ENCODE data around the gene GOSR2. TPM values are rescaled to one million over a fixed set of nuclear protein-coding genes. Genes with fewer than 3 reads are reported as not detected.

Gene GOSR2
- total and polyA plus RNA-seq, 2 donors (not counting 3 experiments of a cell fraction or from before 2014, with no cell fraction given) = 48.6 to 54.7 TPM

DNA sequence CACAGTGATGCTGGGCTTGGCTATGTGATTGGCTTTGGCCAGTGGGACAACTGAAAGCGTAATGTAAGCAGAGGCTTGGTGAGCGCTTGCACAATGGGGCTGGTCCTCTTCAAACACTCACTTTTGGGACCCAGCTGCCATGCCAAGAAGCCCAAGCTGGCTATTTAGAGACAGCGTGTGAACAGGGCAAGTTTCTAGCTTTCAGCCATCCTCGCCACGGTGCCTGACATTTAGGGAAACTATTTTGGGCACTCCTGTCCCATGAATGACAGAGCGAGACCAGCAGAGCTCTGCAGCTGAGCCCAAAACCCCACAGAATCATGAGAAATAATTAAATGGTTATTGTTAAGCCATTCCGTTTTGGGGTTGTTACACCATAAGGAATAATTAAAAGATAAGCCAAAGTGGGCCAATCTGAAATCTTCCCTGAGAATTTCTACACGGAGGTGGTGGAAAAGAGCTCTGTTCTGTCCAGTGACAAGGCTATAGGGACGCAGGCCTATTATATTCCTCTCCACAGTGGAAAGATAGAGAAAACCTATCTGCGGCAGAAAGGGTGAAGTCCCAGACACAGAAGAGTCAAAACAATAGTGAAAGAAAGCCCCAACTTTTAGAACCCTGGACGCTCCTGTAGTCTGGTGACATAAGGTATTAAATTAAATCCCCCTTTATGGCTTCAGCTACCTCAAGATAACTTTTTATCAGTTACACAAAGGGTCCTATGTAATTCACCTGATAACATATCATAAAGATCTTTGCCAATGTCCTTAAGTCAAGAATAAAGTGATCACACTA lies 66.9 kb downstream of the GOSR2 start:
- H3K27ac ChIP-seq (ENCODE audit: insufficient read depth, low read depth, low read length) = no peak overlapping the region
- no peaks in the 10 kb centered on the region for H3K79me2 ChIP-seq (ENCODE audit: control insufficient read depth, insufficient read depth, low read length)
- no peak overlapping the region for H2AFZ ChIP-seq (ENCODE audit: low read depth, low read length)
- intact Hi-C loops (cut with micrococcal nuclease) = no loop called here
- no peaks in the 10 kb centered on the region for H3K36me3 ChIP-seq (ENCODE audit: control insufficient read depth in 2 of 2, extremely low read depth in 1 of 2, insufficient read depth in 2 of 2, low read length in 2 of 2)
- dilution Hi-C loops (cut with MboI; ENCODE audit: extremely low pct_ligation_motif_present, low sequenced_read_pairs) = no loop called here
- no peak for FAIRE-seq
- CTCF ChIA-PET = interaction anchor here (1.0 to 1.1 kb wide), 2 partner anchors 47 to 147 kb away, joined by 3 to 4 read pairs; no protein-coding TSS in a partner anchor
- H3K4me2 ChIP-seq (ENCODE audit: insufficient read depth, low read length) = no peak overlapping the region
- H3K4me1 ChIP-seq (ENCODE audit: control insufficient read depth, extremely low read depth, insufficient read depth, low read length) = no peaks in the 10 kb centered on the region
- TF ChIP-seq POLR2A (IDR thresholded peaks at IDR 0.05; ENCODE audit: low read depth, low read length) (no peak), GATA2 (IDR thresholded peaks at IDR 0.05; ENCODE audit: insufficient read depth, insufficient read length, low read depth, low read length) (no peak), FOS (IDR thresholded peaks at IDR 0.05; ENCODE audit: borderline replicate concordance, insufficient read depth, low read length) (no peak), POLR2AphosphoS5 (IDR thresholded peaks at IDR 0.05; ENCODE audit: insufficient read depth, low read depth, low read length) (no peak), MYC (IDR thresholded peaks at IDR 0.05; ENCODE audit: low read depth, low read length) (no peak)
- DNase-seq (ENCODE audit: low read depth, low spot score) = no peak
- H4K20me1 ChIP-seq (replicated peaks; ENCODE audit: control insufficient read depth, extremely low read depth, insufficient read depth, low read length) = no peaks in the 10 kb centered on the region
- peaks cover 0 to 10% of the 10 kb centered on the region in 2 experiments for H3K27me3 ChIP-seq (ENCODE audit: control insufficient read depth in 2 of 2, insufficient read depth in 2 of 2, low read length in 2 of 2)
- H3K9me3 ChIP-seq (replicated peaks; ENCODE audit: control insufficient read depth, insufficient read depth, low read length) = no peaks in the 10 kb centered on the region
- BruUV-seq (replicated peaks) = no TSS peak
- POLR2A ChIA-PET = no interaction called here
- H3K9me1 ChIP-seq (replicated peaks; ENCODE audit: control insufficient read depth, extremely low read depth, insufficient read depth, low read length) = no peaks in the 10 kb centered on the region
- no peak overlapping the region for H3K9ac ChIP-seq (replicated peaks; ENCODE audit: extremely low read depth, insufficient read depth, low read length)
- H3K4me3 ChIP-seq (replicated peaks in 1 of 3; ENCODE audit: insufficient read depth in 1 of 3, low read depth in 1 of 3, low read length in 3 of 3) = no peak overlapping the region

DNA sequence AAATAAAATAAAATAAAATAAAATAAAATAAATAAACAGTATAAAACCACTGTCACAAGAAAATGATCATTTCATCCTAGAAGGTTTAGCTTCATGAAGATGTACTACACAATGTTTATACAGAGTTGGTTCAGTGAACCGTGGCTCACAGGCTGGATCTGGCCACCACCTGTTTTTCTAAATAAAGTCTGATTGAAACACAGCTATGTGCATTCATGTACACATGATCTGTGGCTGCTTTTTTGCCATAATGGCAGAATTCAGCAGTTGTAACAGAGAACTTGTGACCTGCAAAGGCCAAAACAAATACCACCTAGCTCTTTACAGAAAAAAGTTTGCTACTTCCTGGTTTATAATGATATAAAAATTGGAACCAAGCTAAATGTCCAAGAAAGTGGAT lies 68.7 kb downstream of the GOSR2 start:
- peaks cover 0 to 10% of the 10 kb centered on the region in 2 experiments for H3K27me3 ChIP-seq (ENCODE audit: control insufficient read depth in 2 of 2, insufficient read depth in 2 of 2, low read length in 2 of 2)
- intact Hi-C loops (cut with micrococcal nuclease) (no loop called here), dilution Hi-C loops (cut with MboI; ENCODE audit: extremely low pct_ligation_motif_present, low sequenced_read_pairs) (no loop called here)
- H4K20me1 ChIP-seq (replicated peaks; ENCODE audit: control insufficient read depth, extremely low read depth, insufficient read depth, low read length) = no peaks in the 10 kb centered on the region
- ChIA-PET CTCF (interaction anchor here (1.5 to 3.4 kb wide), 3 partner anchors 8 to 324 kb away, joined by 3 to 12 read pairs (median 4); no protein-coding TSS in a partner anchor), POLR2A (no interaction called here)
- H3K9me1 ChIP-seq (replicated peaks; ENCODE audit: control insufficient read depth, extremely low read depth, insufficient read depth, low read length) = no peaks in the 10 kb centered on the region
- H3K4me1 ChIP-seq (ENCODE audit: control insufficient read depth, extremely low read depth, insufficient read depth, low read length) = peaks cover 8% of the 10 kb centered on the region
- no peak overlapping the region for H2AFZ ChIP-seq (ENCODE audit: low read depth, low read length)
- no peak overlapping the region for H3K4me3 ChIP-seq (replicated peaks in 1 of 3; ENCODE audit: insufficient read depth in 1 of 3, low read depth in 1 of 3, low read length in 3 of 3)
- H3K4me2 ChIP-seq (ENCODE audit: insufficient read depth, low read length) = no peak overlapping the region
- H3K27ac ChIP-seq (ENCODE audit: insufficient read depth, low read depth, low read length) = no peak overlapping the region
- no peaks in the 10 kb centered on the region for H3K79me2 ChIP-seq (ENCODE audit: control insufficient read depth, insufficient read depth, low read length)
- TF ChIP-seq MYC (IDR thresholded peaks at IDR 0.05; ENCODE audit: low read depth, low read length) (no peak), EZH2 (IDR thresholded peaks at IDR 0.05; ENCODE audit: borderline replicate concordance, low read depth, low read length, severe bottlenecking) (no peak), POLR2AphosphoS5 (IDR thresholded peaks at IDR 0.05; ENCODE audit: insufficient read depth, low read depth, low read length) (no peak), GATA2 (IDR thresholded peaks at IDR 0.05; ENCODE audit: insufficient read depth, insufficient read length, low read depth, low read length) (no peak), FOS (IDR thresholded peaks at IDR 0.05; ENCODE audit: borderline replicate concordance, insufficient read depth, low read length) (no peak)
- DNase-seq (ENCODE audit: low read depth, low spot score) = no peak
- no peak overlapping the region for H3K9ac ChIP-seq (replicated peaks; ENCODE audit: extremely low read depth, insufficient read depth, low read length)
- H3K9me3 ChIP-seq (replicated peaks; ENCODE audit: control insufficient read depth, insufficient read depth, low read length) = no peaks in the 10 kb centered on the region
- no peak for FAIRE-seq
- BruUV-seq (replicated peaks) = no TSS peak
- H3K36me3 ChIP-seq (ENCODE audit: control insufficient read depth in 2 of 2, extremely low read depth in 1 of 2, insufficient read depth in 2 of 2, low read length in 2 of 2) = no peaks in the 10 kb centered on the region

Small RNA genes within 50 kb of the gene (microRNA-seq; reads per million reads assigned to microRNA genes)
- not detected for gene MIR5089 (ENCODE audit: borderline number of aligned reads, borderline replicate concordance)

Small RNA genes within 50 kb of the gene (small RNA-seq; reads per million reads assigned to genes)
- not detected for gene MIR5089 (ENCODE audit: insufficient read depth, insufficient read length, low read depth, low replicate concordance)
- gene RNU6ATAC3P (ENCODE audit: insufficient read depth, insufficient read length, low read depth, low replicate concordance) = not detected

Other genes with a start within 250 kb of the GOSR2 start
- 2.0 and 2.1 TPM in 2 replicates for gene WNT3, start 104.5 kb upstream of the GOSR2 start, total RNA-seq
- 1.4 TPM in 2 replicates for gene WNT3, start 104.5 kb upstream of the GOSR2 start, polyA plus RNA-seq
- gene WNT9B, start 71.6 kb upstream of the GOSR2 start, total RNA-seq = not detected in 2 replicates
- gene WNT9B, start 71.6 kb upstream of the GOSR2 start, polyA plus RNA-seq = not detected in 2 replicates
- not detected in 2 replicates for gene RPRML, start 56.1 kb downstream of the GOSR2 start, total RNA-seq
- 0.08 and 0.16 TPM in 2 replicates for gene RPRML, start 56.1 kb downstream of the GOSR2 start, polyA plus RNA-seq